IMR-90 (cell line): ENCODE measurements around the gene KCNMB2.

Experiments used
- BHLHE40 ChIP-seq: fragments of 150-350 bp; IDR thresholded peaks from 2 replicates; pipeline ENCODE4 v1.6.1; 2016; ENCODE audit warnings: mild to moderate bottlenecking, low read depth, low read length
- CHD1 ChIP-seq: IDR thresholded peaks from 2 replicates; pipeline ENCODE4 v1.6.1; 2012; ENCODE audit warnings: low read depth, low read length, improper control_type of control experiment
- ELK1 ChIP-seq: fragments of 150-350 bp; IDR thresholded peaks from 2 replicates; pipeline ENCODE4 v1.6.1; 2016; ENCODE audit warnings: low read depth, mild to moderate bottlenecking, low read length, moderate library complexity, borderline replicate concordance
- FOS ChIP-seq: fragments of 150-350 bp; IDR thresholded peaks from 2 replicates; pipeline ENCODE4 v1.6.1; 2016; ENCODE audit warnings: low read depth, low read length
- MAFK ChIP-seq: IDR thresholded peaks from 2 replicates; pipeline ENCODE4 v1.6.1; 2012; ENCODE audit warnings: low read depth, low read length, improper control_type of control experiment
- MAZ ChIP-seq: IDR thresholded peaks from 2 replicates; pipeline ENCODE4 v1.6.1; 2012; ENCODE audit warnings: low read depth, mild to moderate bottlenecking, low read length, improper control_type of control experiment, moderate library complexity, borderline replicate concordance
- MXI1 ChIP-seq: IDR thresholded peaks from 2 replicates; pipeline ENCODE4 v1.6.1; 2012; ENCODE audit warnings: low read depth, mild to moderate bottlenecking, low read length, moderate library complexity, borderline replicate concordance
- POLR2A ChIP-seq: IDR thresholded peaks from 2 replicates; pipeline ENCODE4 v1.6.1; 2012; ENCODE audit warnings: mild to moderate bottlenecking, low read depth, low read length
- RAD21 ChIP-seq: IDR thresholded peaks from 2 replicates; pipeline ENCODE4 v1.6.1; 2012; ENCODE audit warnings: low read length, improper control_type of control experiment
- RCOR1 ChIP-seq: IDR thresholded peaks from 2 replicates; pipeline ENCODE4 v1.6.1; 2012; ENCODE audit warnings: mild to moderate bottlenecking, low read length, improper control_type of control experiment; ENCODE audit not compliant: insufficient replicate concordance
- RFX5 ChIP-seq: IDR thresholded peaks from 2 replicates; pipeline ENCODE4 v1.8.0; 2012; ENCODE audit warnings: low read depth, mild to moderate bottlenecking, low read length, moderate library complexity
- USF2 ChIP-seq: fragments of 150-350 bp; IDR thresholded peaks from 2 replicates; pipeline ENCODE4 v1.6.1; 2017; ENCODE audit warnings: mild to moderate bottlenecking, antibody characterized with exemption, low read length, low read depth
- TF ChIP-seq, protein P1 (sequence below): conservative IDR thresholded peaks from 2 replicates; pipeline ENCODE4 v1.5.1; 2012; ENCODE audit warnings: mild to moderate bottlenecking, low read depth, low read length, improper control_type of control experiment

GRCh38 chr3:178568911-178569310 lies 32.7 kb downstream of the KCNMB2 start:
- TF ChIP-seq, protein P1, sequence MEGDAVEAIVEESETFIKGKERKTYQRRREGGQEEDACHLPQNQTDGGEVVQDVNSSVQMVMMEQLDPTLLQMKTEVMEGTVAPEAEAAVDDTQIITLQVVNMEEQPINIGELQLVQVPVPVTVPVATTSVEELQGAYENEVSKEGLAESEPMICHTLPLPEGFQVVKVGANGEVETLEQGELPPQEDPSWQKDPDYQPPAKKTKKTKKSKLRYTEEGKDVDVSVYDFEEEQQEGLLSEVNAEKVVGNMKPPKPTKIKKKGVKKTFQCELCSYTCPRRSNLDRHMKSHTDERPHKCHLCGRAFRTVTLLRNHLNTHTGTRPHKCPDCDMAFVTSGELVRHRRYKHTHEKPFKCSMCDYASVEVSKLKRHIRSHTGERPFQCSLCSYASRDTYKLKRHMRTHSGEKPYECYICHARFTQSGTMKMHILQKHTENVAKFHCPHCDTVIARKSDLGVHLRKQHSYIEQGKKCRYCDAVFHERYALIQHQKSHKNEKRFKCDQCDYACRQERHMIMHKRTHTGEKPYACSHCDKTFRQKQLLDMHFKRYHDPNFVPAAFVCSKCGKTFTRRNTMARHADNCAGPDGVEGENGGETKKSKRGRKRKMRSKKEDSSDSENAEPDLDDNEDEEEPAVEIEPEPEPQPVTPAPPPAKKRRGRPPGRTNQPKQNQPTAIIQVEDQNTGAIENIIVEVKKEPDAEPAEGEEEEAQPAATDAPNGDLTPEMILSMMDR: no peak
- TF ChIP-seq POLR2A: no peak
- no peak for TF ChIP-seq CHD1
- no peak for TF ChIP-seq MXI1
- TF ChIP-seq BHLHE40: no peak
- TF ChIP-seq RFX5: no peak
- no peak for TF ChIP-seq USF2
- no peak for TF ChIP-seq RAD21
- TF ChIP-seq MAZ: no peak
- no peak for TF ChIP-seq RCOR1
- no peak for TF ChIP-seq FOS
- no peak for TF ChIP-seq ELK1
- TF ChIP-seq MAFK: no peak
